Fibroblast of lung (primary cell): ENCODE results near the gene FNDC3B. TPM values are rescaled to one million over a fixed set of nuclear protein-coding genes. Genes with fewer than 3 reads are reported as not detected.
A peak's percentile ranks its signal among the peaks of the same experiment; 100 is the strongest.

Experiments used
- DNase-seq, 2 donors: peaks; one replicate each; pipeline versions ENCODE4 v3.0.0 to v3.0.0-alpha.2; 2010; ENCODE audit warnings: low read depth in 2 of 2
- H2AFZ ChIP-seq: 2 replicates; pipeline ENCODE4 v1.5.1; 2012; ENCODE audit warnings: low read length, control low read depth, inconsistent platforms
- H3K27ac ChIP-seq: 2 replicates; pipeline ENCODE4 v1.5.1; 2011; ENCODE audit warnings: low read length, control low read depth; ENCODE audit not compliant: insufficient read depth
- H3K27me3 ChIP-seq: 2 replicates; pipeline ENCODE4 v1.5.1; 2011; ENCODE audit warnings: mild to moderate bottlenecking, low read length; ENCODE audit not compliant: control insufficient read depth, insufficient read depth
- H3K36me3 ChIP-seq: 2 replicates; pipeline ENCODE4 v1.5.1; 2011; ENCODE audit warnings: low read length; ENCODE audit not compliant: control insufficient read depth, insufficient read depth
- H3K4me1 ChIP-seq: 2 replicates; pipeline ENCODE4 v1.5.1; 2011; ENCODE audit warnings: low read length; ENCODE audit not compliant: control insufficient read depth, insufficient read depth; ENCODE audit errors: extremely low read depth
- H3K4me2 ChIP-seq: 2 replicates; pipeline ENCODE4 v1.5.1; 2011; ENCODE audit warnings: low read length, control low read depth; ENCODE audit not compliant: insufficient read depth; ENCODE audit errors: extremely low read depth
- H3K4me3 ChIP-seq, 4 experiments: fragments of 200-600 bp in 1 of 4; sonication (generic) in 1 of 4; replicated peaks in 1 of 4; 2 replicates each; pipeline ENCODE4 v1.5.1; 2011 to 2016; ENCODE audit warnings: low read length in 4 of 4, low read depth in 3 of 4, mild to moderate bottlenecking in 3 of 4, control low read depth in 2 of 4, inconsistent platforms in 1 of 4, mixed read lengths in 1 of 4; ENCODE audit not compliant: insufficient read depth in 1 of 4; ENCODE audit errors: control extremely low read depth in 1 of 4
- H3K79me2 ChIP-seq: 2 replicates; pipeline ENCODE4 v1.5.1; 2012; ENCODE audit warnings: mild to moderate bottlenecking, low read length, inconsistent platforms; ENCODE audit not compliant: control insufficient read depth, insufficient read depth
- H3K9ac ChIP-seq: 2 replicates; pipeline ENCODE4 v1.5.1; 2011; ENCODE audit warnings: mild to moderate bottlenecking, low read length, control low read depth; ENCODE audit not compliant: insufficient read depth
- H3K9me3 ChIP-seq: 2 replicates; pipeline ENCODE4 v1.5.1; 2012; ENCODE audit warnings: low read depth, low read length; ENCODE audit not compliant: control insufficient read depth, insufficient read depth
- H4K20me1 ChIP-seq: 2 replicates; pipeline ENCODE4 v1.5.1; 2011; ENCODE audit warnings: low read length; ENCODE audit not compliant: control insufficient read depth, insufficient read depth; ENCODE audit errors: extremely low read depth
- CTCF ChIP-seq, 2 donors: IDR thresholded peaks in 1 of 2; conservative IDR thresholded peaks in 1 of 2; 1 replicate in 1 of 2; 2 replicates in 1 of 2; pipeline ENCODE4 v1.5.1; 2011 to 2012; ENCODE audit warnings: low read length in 2 of 2, control low read depth in 1 of 2, inconsistent platforms in 1 of 2, low read depth in 1 of 2, mild to moderate bottlenecking in 1 of 2
- EZH2 ChIP-seq: IDR thresholded peaks from 2 replicates; pipeline ENCODE4 v1.5.1; 2012; ENCODE audit warnings: low read length, control low read depth, mild to moderate bottlenecking; ENCODE audit errors: missing control alignments
- polyA plus RNA-seq, 2 donors: library from polyadenylated mRNA; depleted of rRNA in 1 of 2; stranded (reverse) in 1 of 2; unstranded in 1 of 2; fragments of >200 nt; gene quantifications; 2 replicates each; pipeline ENCODE4 v1.2.1, GENCODE V29; 2011 to 2012; ENCODE audit warnings: missing spikeins in 1 of 2
- total RNA-seq: library from RNA; depleted of rRNA; stranded (reverse); fragments of >200 nt; gene quantifications from 2 replicates; pipeline ENCODE4 v1.2.1, GENCODE V29; 2014

Gene FNDC3B
- total and polyA plus RNA-seq, 2 donors (not counting 1 experiment from before 2014, with no cell fraction given): 26.1 to 76.8 TPM

- Histone ChIP-seq H3K4me2 (no peak overlapping the region), H3K36me3 (no peaks in the 10 kb centered on the region), H3K9ac (no peak overlapping the region), H2AFZ (no peak overlapping the region), H4K20me1 (no peaks in the 10 kb centered on the region), H3K4me1 (peaks cover 5% of the 10 kb centered on the region), H3K27me3 (no peaks in the 10 kb centered on the region), H3K27ac (peak overlapping the region; percentile 17), H3K4me3 (no peak overlapping the region), H3K79me2 (peaks cover 9% of the 10 kb centered on the region), H3K9me3 (no peaks in the 10 kb centered on the region)
- DNase-seq: no peak
- TF ChIP-seq CTCF (conservative IDR thresholded peaks at IDR 0.05 in 1 of 2, IDR thresholded peaks at IDR 0.05 in 1 of 2; ENCODE audit: low read depth in 1 of 2, low read length in 2 of 2) (no peak), EZH2 (no peak)
Measured at GRCh38 chr3:172279974-172280373, 240.6 kb downstream of the FNDC3B start.

GRCh38 chr3:172280406-172281051, 241.2 kb downstream of the FNDC3B start:
- peak; percentile 88 to 93 for DNase-seq
- Histone ChIP-seq H3K36me3 (no peaks in the 10 kb centered on the region), H3K27me3 (no peaks in the 10 kb centered on the region), H3K9me3 (no peaks in the 10 kb centered on the region), H3K27ac (no peak overlapping the region), H2AFZ (no peak overlapping the region), H3K4me1 (peaks cover 5% of the 10 kb centered on the region), H4K20me1 (no peaks in the 10 kb centered on the region), H3K4me3 (no peak overlapping the region), H3K9ac (no peak overlapping the region), H3K4me2 (no peak overlapping the region), H3K79me2 (peaks cover 10% of the 10 kb centered on the region)
- TF ChIP-seq EZH2 (no peak), CTCF (conservative IDR thresholded peaks at IDR 0.05 in 1 of 2, IDR thresholded peaks at IDR 0.05 in 1 of 2; ENCODE audit: low read depth in 1 of 2, low read length in 2 of 2) (no peak)

- no peaks in the 10 kb centered on the region for H4K20me1 ChIP-seq
- H3K4me1 ChIP-seq: peaks cover 5% of the 10 kb centered on the region
Measured at GRCh38 chr3:172281884-172282283, 242.5 kb downstream of the FNDC3B start.

More at GRCh38 chr3:172281884-172282283, 242.5 kb downstream of the FNDC3B start:
- Histone ChIP-seq H3K4me2 (no peak overlapping the region), H3K9ac (no peak overlapping the region), H3K9me3 (no peaks in the 10 kb centered on the region), H3K27ac (no peak overlapping the region), H3K36me3 (no peaks in the 10 kb centered on the region), H3K4me3 (no peak overlapping the region), H2AFZ (no peak overlapping the region), H3K79me2 (peaks cover 10% of the 10 kb centered on the region), H3K27me3 (no peaks in the 10 kb centered on the region)
- no peak for DNase-seq
- TF ChIP-seq EZH2: no peak
- no peak for TF ChIP-seq CTCF (conservative IDR thresholded peaks at IDR 0.05 in 1 of 2, IDR thresholded peaks at IDR 0.05 in 1 of 2; ENCODE audit: low read depth in 1 of 2, low read length in 2 of 2)
